RCC 7860 (cell line): ENCODE data around the gene EXD3.

Experiments
- DNase-seq: peaks from one replicate; pipeline ENCODE4 v3.0.0-alpha.2; 2015; ENCODE audit warnings: low spot score
- FAIRE-seq: peaks from 2 replicates; lab custom pipeline; 2012; peaks lifted over from hg19 to GRCh38; lab: Jason Lieb, UNC

The EXD3 gene

GRCh38 chr9:137299203-137299565 lies 123.8 kb downstream of the EXD3 start:
- DNase-seq (no peak), FAIRE-seq (no peak)

- FAIRE-seq: no peak
- no peak for DNase-seq
Observed at GRCh38 chr9:137298401-137299202, 124.4 kb downstream of the EXD3 start.

- DNase-seq (no peak), FAIRE-seq (no peak)
Observed at GRCh38 chr9:137297966-137298365, 125.0 kb downstream of the EXD3 start.

- DNase-seq (no peak), FAIRE-seq (no peak)
Observed at GRCh38 chr9:137296670-137297664, 126.0 kb downstream of the EXD3 start.

- DNase-seq (no peak), FAIRE-seq (no peak)
Observed at GRCh38 chr9:137295849-137296669, 126.9 kb downstream of the EXD3 start.

GRCh38 chr9:137295238-137295811 lies 127.6 kb downstream of the EXD3 start:
- no peak for FAIRE-seq
- DNase-seq: no peak

GRCh38 chr9:137294681-137295237 lies 128.2 kb downstream of the EXD3 start:
- FAIRE-seq: no peak
- no peak for DNase-seq

GRCh38 chr9:137294091-137294680 lies 128.8 kb downstream of the EXD3 start:
- no peak for FAIRE-seq
- DNase-seq: peak; percentile 41

GRCh38 chr9:137293482-137294090 lies 129.4 kb downstream of the EXD3 start:
- FAIRE-seq: no peak

GRCh38 chr9:137293094-137293481 lies 129.9 kb downstream of the EXD3 start:
- DNase-seq: no peak
- no peak for FAIRE-seq

More at GRCh38 chr9:137293482-137294090, 129.4 kb downstream of the EXD3 start:
- no peak for DNase-seq

GRCh38 chr9:137286975-137287383 lies 136.0 kb downstream of the EXD3 start:
- FAIRE-seq (no peak), DNase-seq (peak; percentile 36)

- FAIRE-seq (no peak), DNase-seq (no peak)
Observed at GRCh38 chr9:137281345-137282116, 141.4 kb downstream of the EXD3 start.

- FAIRE-seq: no peak
- no peak for DNase-seq
Observed at GRCh38 chr9:137280474-137281344, 142.3 kb downstream of the EXD3 start.

- DNase-seq: no peak
Observed at GRCh38 chr9:137279741-137280473, 143.1 kb downstream of the EXD3 start.

GRCh38 chr9:137278721-137279711 lies 143.9 kb downstream of the EXD3 start:
- FAIRE-seq (no peak), DNase-seq (no peak)

More at GRCh38 chr9:137279741-137280473, 143.1 kb downstream of the EXD3 start:
- no peak for FAIRE-seq
